SW 1271 (cell line): ENCODE data around the gene COL6A3.
"Not testable (repeated sequence)": the region's sequence is repeated elsewhere in the genome, so short reads cannot be mapped to it uniquely, and the experiment has no call there.

Experiments
- DNase-seq, 2 experiments: peaks; one replicate each; lab custom pipeline; 2025; lab: John Stamatoyannopoulos, UW

Gene COL6A3

GRCh38 chr2:237418300-237418699 is 4.3 kb upstream of the COL6A3 start:
- no peak for DNase-seq

DNA sequence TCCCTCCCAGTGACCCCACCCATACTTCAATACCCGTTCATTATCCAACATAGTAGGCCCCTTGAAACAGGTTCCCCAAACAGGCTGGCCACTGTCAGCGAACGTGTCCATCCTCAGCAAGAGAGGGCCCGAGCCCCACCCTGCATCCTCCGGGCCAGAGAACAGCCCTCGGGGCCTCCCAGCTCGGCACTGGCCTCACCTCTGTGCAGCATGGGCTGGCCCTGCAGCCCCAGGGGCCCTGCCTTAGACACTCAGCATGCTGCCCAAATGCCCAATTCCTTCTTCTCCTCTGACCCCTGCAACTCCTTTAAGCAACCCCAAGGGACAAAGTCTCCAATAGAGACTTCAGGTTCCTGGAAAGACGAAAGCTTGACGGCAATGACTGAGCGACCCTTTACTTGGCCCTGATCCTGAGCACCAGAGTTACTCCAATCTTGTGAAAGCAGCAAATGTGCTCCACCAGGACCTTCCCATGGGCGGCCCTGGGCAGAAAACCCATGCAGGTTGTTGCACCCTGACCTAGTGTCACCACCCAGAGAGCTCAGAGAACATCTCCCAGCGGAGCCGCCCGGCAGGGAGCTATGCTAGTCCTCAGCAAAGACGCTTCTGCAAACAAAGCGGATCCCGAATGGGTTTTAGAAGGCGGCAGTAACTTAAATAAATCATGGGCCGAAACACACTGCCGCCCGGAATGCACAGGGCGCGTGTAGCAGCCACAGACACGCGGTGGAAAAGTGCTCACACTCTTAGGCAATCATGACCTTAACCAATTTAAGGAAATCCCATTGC is 782 bp downstream of the COL6A3 start:
- DNase-seq, result no peak

DNA sequence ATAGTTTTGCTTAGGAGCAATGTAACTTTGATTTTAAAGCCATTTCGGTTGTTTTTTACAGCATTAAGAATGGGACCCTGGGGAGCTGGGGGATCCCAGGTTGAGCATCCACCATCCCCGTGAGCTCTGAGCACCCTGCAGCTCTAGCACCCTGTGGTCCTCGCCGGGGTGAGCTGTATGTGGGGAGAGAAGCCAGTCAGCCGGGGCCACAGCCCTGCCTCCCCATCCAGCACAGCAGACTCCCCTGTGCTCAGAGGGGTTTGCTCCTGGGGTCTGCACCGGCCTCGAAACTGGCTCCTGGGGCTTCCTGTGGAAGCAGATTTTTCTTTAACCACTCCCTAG is 1.3 kb downstream of the COL6A3 start:
- no peak for DNase-seq

- DNase-seq, result no peak
Observed at GRCh38 chr2:237411683-237412423, 2.1 kb downstream of the COL6A3 start.

GRCh38 chr2:237411092-237411601 is 2.8 kb downstream of the COL6A3 start:
- no peak for DNase-seq

DNA sequence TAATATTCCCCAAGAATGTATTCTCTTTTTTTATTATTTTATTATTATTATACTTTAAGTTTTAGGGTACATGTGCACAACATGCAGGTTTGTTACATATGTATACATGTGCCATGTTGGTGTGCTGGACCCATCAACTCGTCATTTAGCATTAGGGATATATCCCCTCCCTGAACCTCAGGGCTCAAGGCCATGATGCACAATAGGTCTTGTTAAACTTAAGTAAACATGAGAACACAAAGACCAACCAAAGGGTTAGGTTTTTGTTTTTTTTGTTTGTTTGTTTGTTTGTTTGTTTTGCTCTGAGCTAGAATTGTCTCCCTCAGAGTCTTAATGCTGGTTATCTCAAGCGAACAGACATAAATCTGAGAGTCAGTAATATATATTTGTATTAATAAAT is 4.7 kb downstream of the COL6A3 start:
- DNase-seq, result not testable (repeated sequence)

DNA sequence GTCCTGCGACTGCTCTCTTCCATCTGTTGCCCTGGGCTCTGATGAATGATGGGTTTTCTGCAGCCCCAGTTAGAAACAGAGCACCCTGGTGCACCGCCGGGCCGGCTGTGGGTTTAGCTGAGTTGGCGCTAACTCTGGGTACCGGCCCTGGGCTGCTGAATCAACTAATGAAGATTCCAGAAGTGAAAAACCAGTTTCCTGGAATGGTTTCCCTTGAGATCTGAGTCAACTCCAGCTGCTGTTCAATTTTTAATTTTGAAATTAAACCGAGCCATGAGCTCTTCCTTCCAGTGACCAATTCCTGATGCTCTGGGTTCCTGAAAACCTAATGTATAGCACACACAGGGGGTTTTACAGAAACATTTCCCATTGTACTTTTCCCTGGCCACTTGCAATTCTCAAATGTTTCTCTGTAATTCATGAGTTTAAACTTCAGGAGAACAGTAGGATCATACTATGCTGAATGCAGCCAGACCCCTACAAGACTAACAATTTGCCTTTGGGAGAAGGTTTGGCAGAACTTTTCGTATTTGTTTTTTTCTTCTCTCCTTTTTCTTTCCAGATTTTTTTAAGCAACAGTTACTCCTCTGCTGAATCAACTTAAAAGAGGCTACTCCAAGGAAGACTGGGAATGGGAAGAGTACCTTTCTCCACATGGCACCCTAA is 5.5 kb downstream of the COL6A3 start:
- no peak for DNase-seq

DNA sequence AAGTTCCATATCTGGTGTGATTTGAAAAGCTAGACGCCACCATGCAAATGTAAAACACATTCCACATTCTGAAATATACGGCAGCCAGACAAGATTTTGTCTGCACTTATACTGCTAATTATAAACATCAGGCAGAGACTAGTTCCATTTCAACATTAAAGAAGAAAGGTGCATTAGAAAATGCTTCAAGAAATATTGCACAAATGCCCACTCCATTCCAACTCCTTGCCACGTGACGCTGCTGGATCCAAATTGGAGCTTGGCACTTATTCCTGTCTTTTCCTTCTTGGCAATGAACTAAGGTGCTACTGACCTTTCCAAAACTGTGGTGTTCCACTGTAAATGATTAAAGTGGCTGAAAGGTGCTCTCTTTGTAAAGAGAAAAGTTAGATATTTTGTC is 6.3 kb downstream of the COL6A3 start:
- DNase-seq, result no peak

DNA sequence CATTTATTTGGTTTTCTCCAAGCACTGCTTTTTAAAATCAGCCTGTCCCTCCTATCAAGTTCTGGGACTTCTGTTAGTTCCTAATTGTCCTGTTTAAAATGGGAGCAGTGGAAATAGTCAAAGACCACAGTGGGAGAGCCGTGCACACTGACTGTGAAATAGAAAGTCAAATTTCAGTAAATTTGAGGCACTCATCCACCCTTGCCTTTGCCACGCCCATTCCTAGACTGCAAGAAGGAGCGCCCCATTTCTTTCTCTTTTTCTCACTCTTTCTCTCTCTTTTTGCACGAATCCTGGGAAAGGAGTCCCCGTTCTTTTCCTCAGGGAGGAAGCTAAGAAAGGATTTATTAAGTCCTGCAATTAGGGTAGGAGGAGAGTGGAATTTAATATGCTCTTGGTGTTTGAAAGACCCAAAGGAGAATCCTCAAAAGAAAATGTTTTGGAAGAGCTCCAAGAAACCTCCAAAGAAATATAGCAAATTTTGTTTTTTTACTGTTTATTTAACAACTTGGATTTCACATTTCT is 7.5 kb downstream of the COL6A3 start:
- DNase-seq, result no peak

- DNase-seq, result no peak
Observed at GRCh38 chr2:237405605-237406004, 8.4 kb downstream of the COL6A3 start.

- DNase-seq, result no peak
Observed at GRCh38 chr2:237405006-237405559, 8.9 kb downstream of the COL6A3 start.

- no peak for DNase-seq
Observed at GRCh38 chr2:237404413-237404812, 9.6 kb downstream of the COL6A3 start.

DNA sequence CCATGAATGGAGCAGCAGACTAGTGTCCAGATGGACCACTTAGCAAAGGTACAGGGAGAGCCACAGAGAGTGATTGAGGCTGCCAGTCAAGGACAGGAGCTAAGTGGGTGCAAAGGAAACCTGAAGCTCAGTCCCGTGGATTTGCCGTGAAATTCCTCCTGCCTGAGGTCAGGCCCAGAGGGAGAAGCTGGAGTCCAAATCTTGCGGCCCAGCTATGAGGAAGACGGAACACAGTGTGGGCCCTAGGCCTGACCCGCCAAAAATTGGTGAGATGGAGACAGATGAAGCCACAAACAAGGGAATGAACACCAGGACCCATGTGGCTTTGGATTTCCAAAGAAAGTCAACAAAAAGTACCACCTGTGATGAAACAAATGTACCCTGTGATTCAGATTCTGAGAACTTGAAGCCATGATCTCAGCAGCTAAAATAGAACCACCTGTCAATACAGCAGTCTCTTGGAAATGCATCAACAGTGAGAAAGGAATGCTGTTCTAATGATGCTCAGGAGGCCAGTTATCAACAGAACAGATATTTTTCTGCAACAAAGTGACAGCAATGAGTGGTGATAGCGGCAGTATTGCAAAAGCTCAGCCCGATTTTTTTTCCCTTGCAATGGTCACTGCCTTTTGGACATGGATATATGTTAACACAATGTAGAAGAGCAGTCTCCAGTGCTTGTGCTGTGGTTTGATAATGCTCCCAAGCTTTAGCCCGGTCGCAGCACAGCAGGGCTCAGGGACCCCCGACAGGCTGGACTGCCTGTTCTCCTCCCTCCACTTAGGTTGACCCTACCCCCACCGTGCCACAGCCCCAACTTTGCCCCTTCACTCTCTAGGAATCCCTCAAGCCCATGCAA is 10.7 kb downstream of the COL6A3 start:
- DNase-seq, result no peak

DNA sequence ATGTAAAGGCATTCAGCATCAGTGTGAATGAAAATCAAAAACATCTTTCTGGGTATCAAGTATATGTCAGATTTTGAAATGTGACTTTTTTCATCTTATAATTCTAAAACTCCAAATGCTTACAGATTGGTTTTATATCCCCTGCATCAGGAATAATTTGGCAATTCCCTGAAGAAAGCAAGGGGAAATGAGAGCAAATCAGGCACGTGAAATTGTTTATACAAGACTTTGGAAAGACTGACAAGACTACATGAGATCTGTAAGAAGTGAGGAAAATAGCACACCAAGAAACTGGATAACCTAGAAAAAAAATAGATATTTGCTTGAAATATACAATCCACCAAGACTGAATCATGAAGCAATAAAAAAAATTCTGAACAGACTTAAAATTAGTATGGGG is 13.8 kb downstream of the COL6A3 start:
- no peak for DNase-seq

- DNase-seq, result no peak
Observed at GRCh38 chr2:237397072-237397471, 16.9 kb downstream of the COL6A3 start.

DNA sequence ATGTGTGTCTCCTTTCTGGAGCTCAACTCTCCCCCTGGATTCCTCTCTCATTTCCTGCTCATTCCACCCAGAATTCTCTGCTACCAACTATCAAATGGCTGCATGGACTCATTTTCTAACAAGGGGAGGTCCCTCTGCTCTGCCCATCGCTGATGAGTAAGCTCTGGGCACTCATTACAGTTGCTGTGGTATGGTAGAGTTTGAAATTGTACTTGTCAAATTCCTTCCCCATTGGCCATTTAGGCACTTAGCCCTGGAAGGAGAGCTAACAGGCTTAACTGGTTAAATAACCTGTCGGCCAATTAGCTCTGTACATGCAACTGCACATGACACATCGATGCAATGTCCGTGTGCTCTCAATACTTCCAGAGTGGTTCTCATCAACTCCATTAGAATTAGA is 20.4 kb downstream of the COL6A3 start:
- no peak for DNase-seq

GRCh38 chr2:237392186-237392585 is 21.8 kb downstream of the COL6A3 start:
- no peak for DNase-seq

GRCh38 chr2:237391140-237391539 is 22.8 kb downstream of the COL6A3 start:
- no peak for DNase-seq

DNA sequence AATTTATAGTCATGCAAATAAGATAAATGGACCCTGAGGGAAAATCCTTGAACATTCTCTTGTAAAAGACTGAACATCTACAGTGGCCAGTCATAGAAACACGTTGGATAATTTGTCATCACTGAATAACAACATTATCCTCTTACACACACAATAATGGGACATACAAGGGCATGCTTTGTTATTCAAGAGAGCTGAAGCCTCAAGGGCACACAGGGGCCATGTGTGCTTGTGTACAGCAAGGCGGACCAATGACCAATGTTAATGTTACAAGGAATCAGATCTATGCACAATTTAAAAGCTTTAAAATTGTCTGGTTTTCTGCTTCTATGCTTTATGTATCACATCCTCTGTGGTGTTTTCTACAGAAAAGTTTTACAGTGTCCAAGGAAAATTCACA is 23.7 kb downstream of the COL6A3 start:
- DNase-seq, result no peak

DNA sequence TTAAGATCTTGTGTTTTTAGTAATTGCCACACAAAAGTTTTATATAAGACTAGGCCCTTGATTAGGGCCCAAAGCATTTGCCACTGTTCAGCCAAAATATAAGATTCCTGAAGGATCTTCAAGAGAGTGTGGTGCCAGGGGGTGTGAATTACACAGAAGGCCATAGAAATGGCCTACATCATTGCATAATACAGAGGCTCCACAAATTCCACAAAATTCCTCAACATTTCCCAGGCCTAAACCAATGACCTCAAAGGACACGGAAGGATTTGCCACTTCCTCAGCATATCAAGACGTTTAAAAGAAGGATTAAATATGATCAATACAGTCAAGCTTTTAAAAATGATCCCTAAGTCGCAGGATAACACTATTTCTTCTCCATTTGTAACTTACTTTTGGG is 24.1 kb downstream of the COL6A3 start:
- no peak for DNase-seq

- DNase-seq, result no peak
Observed at GRCh38 chr2:237388036-237388435, 25.9 kb downstream of the COL6A3 start.

DNA sequence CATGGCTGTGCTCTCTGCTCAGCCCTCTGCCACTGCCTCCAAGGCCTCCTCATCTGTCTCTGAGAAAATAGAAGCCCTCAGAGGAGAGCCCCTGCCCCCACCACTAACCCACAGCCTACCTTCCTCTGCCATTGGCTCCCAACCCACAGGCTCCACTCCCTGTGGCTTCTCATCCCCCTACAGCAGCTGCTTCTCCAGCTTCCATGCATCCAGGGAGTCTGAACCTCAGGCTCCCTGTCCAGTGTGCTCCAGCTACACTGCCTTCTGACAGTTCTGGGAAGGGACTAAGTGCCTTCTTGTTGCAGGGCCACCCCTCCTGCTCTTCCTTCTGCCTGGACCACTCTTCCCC is 29.3 kb downstream of the COL6A3 start:
- DNase-seq, result no peak
